Activated T-helper 1 cell treated with anti-CD3 and anti-CD28 coated beads, Interleukin-2, amount 50 U/mL, for 16 hours (primary cell): ENCODE data around the gene COA6.
"Not testable (repeated sequence)": the region's sequence is repeated elsewhere in the genome, so short reads cannot be mapped to it uniquely, and the experiment has no call there.

Experiments used
- DNase-seq, 2 donors: peaks; one replicate each; pipeline ENCODE4 v3.0.0-alpha.2; 2020; ENCODE audit warnings: low read depth in 1 of 2, low spot score in 1 of 2

Gene COA6

GRCh38 chr1:234369033-234369430, 4.2 kb upstream of the COA6 start:
- no peak for DNase-seq

GRCh38 chr1:234369784-234370183, 3.5 kb upstream of the COA6 start:
- no peak for DNase-seq

GRCh38 chr1:234371414-234371813, 1.8 kb upstream of the COA6 start:
- no peak for DNase-seq

GRCh38 chr1:234372011-234372757, 1.1 kb upstream of the COA6 start:
- DNase-seq: no peak

DNA sequence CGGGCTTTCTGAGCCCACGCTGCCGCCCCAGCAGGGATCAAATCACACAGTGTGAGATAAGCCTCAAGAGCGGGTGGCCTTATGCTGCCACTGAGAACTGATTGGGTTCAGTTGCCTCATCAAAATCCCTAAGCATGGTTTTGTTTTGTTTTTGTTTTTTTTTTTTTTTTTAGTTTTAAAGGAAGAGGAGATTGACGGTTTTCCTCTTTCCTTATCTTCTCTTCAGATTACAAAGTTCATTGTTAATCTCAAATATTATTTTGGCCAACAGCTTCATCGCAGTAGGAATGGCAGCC, 651 bp downstream of the COA6 start:
- no peak for DNase-seq

- DNase-seq: no peak
Observed at GRCh38 chr1:234375672-234376071, 2.4 kb downstream of the COA6 start.

GRCh38 chr1:234379591-234380109, 6.4 kb downstream of the COA6 start:
- DNase-seq: not testable (repeated sequence)

DNA sequence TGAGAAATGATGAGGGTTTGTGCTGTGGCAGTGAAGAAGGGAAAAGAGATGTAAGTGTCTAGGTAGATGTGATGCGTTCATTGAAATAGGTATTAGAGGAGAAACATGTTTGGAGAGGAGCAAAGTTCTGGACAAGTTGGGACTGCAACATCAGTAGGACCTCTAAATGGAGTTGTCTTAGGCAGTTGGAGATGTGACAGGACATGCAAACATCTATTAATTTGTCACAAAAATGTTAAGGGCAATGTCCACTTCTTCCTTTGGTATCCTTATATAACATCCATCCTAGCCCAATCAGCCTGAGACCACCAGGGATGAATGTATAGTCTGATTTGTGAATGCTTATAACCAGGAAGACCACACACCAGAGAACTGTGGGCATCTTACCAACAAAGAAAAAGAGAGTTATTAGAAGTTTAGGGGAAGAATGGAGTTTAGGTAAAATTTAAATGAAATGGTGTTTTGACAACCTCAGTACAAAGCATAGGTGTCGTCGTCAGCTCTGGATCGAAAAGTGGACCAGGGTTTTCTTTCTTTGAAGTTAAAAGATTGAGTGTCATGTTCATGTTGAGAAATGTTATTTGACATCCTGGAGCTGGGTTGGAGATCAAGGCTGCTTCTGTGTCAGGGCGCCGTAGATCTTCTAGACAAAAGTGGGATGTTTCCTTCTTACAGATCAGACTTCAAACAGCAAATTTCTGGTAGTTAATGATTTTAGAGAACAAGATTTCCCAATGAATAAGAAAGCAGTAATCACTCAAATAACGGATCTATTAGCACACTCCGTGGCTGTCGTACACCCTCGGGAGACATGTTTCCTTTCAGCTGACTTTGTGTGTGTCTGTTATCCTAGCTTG, 8.7 kb downstream of the COA6 start:
- DNase-seq: no peak

DNA sequence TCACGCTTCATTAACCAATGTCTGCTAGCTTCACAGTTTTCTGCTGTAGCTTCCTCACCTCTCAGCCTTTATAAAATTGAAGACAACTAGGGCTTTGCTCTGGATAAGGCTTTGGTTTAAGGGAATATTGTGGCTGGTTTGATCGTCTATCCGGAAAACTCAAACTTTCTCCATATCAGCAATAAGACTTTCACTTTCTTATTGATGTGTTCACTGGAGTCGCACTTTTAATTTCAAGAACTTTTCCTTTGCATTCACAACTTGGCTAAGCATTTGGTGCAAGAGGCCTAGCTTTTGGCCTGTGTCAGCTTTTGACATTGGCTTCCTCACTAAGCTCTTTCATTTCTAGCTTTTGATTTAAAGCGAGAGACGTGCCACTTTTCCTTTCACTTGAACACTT, 12.9 kb downstream of the COA6 start:
- DNase-seq: no peak

GRCh38 chr1:234388094-234388493, 14.8 kb downstream of the COA6 start:
- DNase-seq: no peak

DNA sequence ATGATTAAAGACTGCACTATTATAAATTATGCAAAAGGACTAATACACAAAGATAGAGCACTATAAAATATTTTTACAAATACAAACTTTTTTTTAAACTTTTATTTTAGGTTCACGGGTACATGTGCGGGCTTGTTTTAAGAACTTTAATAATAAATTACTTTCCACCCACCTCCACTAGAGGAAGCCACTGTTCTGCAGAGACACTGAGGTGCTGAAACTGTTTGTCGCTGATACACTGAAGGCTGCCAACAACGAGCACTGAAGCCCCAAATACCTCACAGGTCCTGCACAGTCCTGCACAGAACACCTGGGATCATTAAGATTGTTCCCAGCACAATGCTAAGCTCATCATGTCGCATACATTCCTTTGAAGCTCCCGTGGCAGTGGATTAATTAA, 19.9 kb downstream of the COA6 start:
- no peak for DNase-seq

GRCh38 chr1:234395297-234395696, 22.0 kb downstream of the COA6 start:
- no peak for DNase-seq

DNA sequence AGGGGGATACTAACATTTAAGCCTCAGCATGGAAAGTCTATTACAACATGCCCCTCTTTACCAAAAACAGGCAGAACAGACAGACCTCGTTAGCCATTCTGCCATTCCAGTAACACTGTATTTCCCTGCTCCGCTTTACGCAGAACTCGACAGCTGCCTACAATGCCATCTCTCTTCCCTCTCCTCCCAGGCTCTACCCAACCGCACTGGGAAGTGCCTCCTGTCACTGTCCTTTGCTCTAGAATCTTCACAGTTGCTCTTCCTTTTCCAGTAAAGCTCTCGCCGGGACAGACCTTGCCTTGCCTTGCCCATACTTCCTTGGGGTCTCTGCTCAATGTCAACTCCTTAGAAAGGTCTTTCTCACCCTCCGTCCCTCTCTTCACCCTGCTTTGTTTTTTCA, 22.8 kb downstream of the COA6 start:
- DNase-seq: no peak

GRCh38 chr1:234396871-234397270, 23.6 kb downstream of the COA6 start:
- no peak for DNase-seq

DNA sequence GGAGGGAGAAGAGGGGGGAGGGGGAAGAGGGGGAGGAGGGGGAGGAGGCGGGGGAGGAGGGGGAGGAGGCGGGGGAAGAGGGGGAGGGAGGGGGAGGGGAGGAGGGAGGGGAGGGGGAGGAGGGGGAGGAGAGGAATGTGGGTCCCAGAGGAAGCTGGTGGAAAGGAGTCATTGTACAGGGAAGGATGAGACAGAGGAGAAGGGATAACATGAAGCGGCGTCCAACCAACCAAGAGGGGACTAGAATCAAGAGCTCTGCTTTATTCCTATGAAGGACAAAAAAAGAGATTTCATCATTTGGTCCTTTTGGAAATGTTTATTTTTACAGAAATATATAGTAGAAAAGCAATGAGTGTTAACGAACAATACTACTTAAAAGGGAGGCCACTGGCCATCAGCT, 24.5 kb downstream of the COA6 start:
- DNase-seq: no peak

DNA sequence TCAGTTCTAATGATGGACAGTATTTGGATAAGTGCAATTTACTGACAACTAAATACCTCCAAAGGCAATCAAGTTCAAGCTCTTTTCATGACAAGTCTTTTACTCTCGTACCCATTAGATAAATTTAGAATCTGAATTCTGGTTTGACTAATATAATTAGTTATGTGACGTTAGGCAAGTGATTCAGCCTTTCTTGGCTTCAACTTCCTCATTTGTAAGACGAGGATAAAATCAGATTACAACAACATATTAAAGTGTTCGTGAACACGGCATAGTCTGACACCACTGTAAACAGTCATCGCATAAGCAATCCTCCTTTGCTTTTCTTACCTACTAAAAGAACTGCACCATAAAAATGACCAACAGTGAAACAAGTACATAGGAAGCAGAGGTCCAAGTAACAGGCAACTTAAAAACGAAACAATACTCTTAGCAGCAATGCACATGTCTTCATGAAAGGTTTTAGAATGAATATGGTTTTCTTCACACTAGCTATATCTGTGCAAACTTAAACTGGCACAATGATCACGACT, 25.7 kb downstream of the COA6 start:
- no peak for DNase-seq

- not testable (repeated sequence) for DNase-seq
Observed at GRCh38 chr1:234399515-234399914, 26.3 kb downstream of the COA6 start.

DNA sequence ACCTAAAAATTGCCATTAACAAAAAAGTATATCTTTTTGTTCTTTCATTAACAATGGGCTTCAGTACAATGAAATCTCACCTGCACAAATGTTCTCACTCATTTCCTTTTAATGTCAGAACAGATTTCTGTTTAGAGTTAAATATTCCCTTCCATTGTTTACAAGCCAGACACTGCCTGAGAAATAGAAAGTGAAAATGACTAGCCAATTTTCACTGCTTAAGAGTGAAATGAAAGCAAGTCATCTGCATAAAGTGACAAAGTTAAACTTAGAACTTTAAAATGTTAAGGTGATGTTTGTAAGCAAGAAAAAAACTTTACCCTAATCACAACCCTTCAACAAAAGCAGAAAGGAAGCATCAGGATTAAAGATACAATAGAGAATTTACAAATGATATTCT, 27.5 kb downstream of the COA6 start:
- no peak for DNase-seq

GRCh38 chr1:234401658-234402057, 28.4 kb downstream of the COA6 start:
- no peak for DNase-seq

GRCh38 chr1:234402939-234403338, 29.7 kb downstream of the COA6 start:
- no peak for DNase-seq

GRCh38 chr1:234405676-234406075, 32.4 kb downstream of the COA6 start:
- DNase-seq: no peak

GRCh38 chr1:234406871-234407270, 33.6 kb downstream of the COA6 start:
- DNase-seq: no peak
